GM18873 (cell line): ENCODE data around the gene NDFIP2.
"Not testable (repeated sequence)": the region's sequence is repeated elsewhere in the genome, so short reads cannot be mapped to it uniquely, and the experiment has no call there.

Experiments used
- ATAC-seq: cut with Tn5 transposase; IDR thresholded peaks from one replicate; pipeline ENCODE4 v1.9.1; 2021; ENCODE audit warnings: mild to moderate bottlenecking, moderate library complexity, moderate number of reproducible peaks; ENCODE audit not compliant: unreplicated experiment, low FRiP score

Gene NDFIP2

GRCh38 chr13:79585033-79585432 is 104.1 kb downstream of the NDFIP2 start:
- no peak for ATAC-seq

GRCh38 chr13:79589603-79590393 is 108.8 kb downstream of the NDFIP2 start:
- no peak for ATAC-seq

DNA sequence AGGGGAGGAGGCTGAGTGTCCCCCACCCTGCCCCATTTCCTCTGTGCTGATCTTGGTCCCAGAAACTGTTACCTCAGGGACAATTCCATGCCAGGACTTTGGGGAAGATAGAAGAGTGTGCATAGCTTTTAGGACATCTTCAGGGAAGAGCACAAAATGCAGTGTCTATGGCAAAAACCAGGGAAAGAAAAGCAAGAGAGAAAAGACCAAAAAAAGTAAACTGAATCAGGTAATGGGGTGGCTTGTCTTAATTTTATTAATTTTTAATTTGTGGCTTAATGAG is 109.4 kb downstream of the NDFIP2 start:
- ATAC-seq, result no peak

DNA sequence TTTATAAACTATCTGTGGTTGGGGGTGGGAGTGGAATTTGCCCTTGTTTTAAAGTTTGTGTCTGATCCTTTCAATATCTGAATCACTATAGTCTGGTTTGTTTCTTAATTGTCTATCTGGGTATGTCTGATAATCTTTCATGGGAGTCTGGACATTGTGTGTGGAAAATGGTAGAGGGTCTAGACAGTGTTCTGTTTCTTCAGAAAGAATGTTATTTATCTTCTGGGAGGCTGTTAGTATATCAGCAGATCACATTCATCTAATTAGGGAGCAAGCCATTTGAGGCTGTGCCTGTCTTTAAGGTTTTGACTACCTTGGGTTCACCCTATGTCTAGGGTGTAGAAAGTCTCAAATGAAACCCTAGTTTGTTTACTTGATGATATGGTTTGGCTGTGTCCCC is 110.5 kb downstream of the NDFIP2 start:
- no peak for ATAC-seq

- ATAC-seq, result no peak
Observed at GRCh38 chr13:79593121-79593520, 112.2 kb downstream of the NDFIP2 start.

DNA sequence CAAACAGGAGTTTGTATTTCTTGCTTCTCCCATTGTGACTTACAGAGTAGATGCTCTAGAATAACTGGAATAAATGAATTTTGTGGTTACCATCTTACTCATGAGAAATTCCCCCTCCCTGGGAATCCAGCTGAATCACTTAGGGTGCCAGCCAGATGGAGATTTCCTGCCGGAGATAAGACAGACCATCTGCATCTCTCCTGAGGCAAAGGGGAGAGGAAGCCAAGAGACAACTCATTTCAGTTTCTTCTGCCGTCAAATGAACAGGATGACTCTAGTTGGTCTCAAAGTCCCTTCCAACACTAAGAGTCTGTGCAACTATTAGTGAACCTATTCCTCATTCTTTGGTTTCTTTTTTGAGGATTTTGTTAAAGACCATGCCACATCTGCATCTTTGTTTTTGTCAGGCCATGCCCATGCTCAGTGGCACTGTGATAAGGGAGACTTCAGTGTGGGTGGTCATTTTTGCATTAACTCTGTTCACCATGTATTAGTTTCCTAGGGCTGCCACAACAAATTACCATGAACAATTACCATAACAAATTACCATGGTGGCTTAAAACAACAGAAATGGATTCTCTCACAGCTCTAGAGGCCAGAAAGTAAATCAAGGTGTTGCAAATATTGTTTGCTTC is 112.8 kb downstream of the NDFIP2 start:
- ATAC-seq, result no peak

- not testable (repeated sequence) for ATAC-seq
Observed at GRCh38 chr13:79600146-79600545, 119.2 kb downstream of the NDFIP2 start.

DNA sequence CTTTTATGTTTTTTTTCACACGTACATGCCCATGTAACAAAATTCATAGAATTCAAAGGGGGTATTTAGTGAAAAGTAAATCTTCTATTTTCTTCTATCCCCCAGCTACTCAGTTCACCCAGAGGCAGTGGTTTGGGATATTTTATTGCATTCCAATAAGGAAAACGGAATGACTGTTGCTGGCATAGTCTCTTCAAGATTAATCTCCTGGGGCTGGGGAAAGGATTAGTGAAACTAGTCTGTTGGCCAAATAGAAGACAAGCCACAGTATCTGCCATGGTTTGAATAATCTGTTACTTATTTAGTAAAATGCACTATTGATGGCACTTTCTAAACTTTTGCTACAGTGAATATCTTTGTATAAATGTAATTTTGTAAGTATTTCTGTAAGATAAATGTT is 122.0 kb downstream of the NDFIP2 start:
- ATAC-seq, result no peak

DNA sequence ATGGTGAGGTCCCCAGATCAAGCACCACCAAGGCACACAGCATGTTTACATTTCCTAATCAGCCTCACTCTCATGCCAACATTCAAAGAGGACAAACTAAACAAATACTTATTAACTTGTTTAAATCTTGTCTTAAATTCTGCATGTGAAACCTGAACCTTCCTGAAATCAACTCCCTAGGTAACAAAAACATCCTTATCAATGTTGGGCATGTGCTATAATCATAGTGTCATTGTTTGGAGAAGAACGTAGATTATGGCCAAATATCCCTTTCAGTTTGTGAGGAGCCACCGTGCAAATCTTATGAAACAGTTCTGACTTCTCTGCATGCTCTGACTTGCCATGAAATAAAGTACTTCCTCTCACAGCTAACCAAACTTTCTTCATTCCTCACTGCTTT is 123.8 kb downstream of the NDFIP2 start:
- ATAC-seq, result no peak
